ENCODE results near the gene NIN.

DNA sequence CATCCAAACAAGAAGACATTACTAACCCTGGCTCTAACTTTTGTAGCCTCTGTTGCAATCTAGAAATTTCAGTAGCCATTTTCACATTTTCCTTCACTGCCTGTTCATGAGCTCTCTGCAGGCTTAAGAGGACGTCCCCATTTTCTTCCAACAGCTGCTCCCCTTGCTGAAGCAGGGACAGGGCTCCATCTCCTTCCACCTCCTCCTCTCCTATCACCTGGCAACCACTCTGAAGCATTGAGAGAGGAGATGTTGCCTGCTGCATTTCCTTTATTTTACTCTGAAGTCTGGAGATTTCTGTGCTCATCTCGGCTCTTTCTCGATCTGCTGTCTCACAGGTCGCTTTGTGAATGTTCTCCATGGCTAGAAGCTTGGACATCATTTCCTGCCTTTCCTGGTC lies 73.3 kb downstream of the NIN start:
- TF ChIP-seq CTCF (conservative IDR thresholded peaks at IDR 0.05 in 1 of 2, IDR thresholded peaks at IDR 0.05 in 1 of 2; ENCODE audit: extremely low read depth in 1 of 2, insufficient read depth in 1 of 2, low read depth in 1 of 2, low read length in 2 of 2) (no peak), EZH2 (IDR thresholded peaks at IDR 0.05; ENCODE audit: borderline replicate concordance, low read length) (no peak)

All from mammary epithelial cell (primary cell).